Measurements from ENCODE around the gene SART1. TPM values are rescaled to one million over a fixed set of nuclear protein-coding genes. Genes with fewer than 3 reads are reported as not detected.

SART1 gene
- total and polyA plus RNA-seq, 12 donors, result 16.9 to 351 (median 31.6) TPM

DNA sequence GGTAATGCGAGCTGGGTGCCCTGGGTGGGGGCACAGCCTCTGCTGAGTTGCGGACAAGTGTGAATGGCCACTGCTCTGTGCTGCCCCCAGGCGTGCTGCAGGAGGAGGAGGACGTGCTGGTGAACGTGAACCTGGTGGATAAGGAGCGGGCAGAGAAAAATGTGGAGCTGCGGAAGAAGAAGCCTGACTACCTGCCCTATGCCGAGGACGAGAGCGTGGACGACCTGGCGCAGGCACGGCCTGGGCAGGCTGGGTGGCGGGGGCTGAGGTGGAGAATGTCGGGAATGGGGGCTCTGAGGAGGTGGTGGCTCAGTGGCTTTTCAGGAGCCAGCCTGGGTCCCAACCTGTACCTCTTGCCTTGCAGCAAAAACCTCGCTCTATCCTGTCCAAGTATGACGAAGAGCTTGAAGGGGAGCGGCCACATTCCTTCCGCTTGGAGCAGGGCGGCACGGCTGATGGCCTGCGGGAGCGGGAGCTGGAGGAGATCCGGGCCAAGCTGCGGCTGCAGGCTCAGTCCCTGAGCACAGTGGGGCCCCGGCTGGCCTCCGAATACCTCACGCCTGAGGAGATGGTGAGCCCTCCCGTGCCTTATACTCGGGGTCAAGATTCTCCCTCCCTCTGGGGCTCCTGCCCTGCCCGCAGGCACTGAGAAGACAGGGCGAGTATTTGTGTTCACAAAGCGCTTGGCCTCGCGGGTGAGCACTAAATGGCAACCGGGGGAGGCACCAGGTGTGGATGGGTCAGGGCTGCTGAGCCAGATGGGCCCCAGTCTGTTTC, 4.6 kb downstream of the SART1 start:
- peaks cover 0 to 61% of the 10 kb centered on the region in 2 donors for H3K36me3 ChIP-seq (replicated peaks in 1 of 2)
- no peak overlapping the region for H3K27ac ChIP-seq
- DNase-seq, result no peak
- 87 to 92% (median 90%) methylated on average over 22 to 36 of the region's 36 CpGs for WGBS, 4 donors
- intact Hi-C loops (cut with DNase I), result no loop called here
- H3K9me3 ChIP-seq (replicated peaks in 1 of 3), result no peaks in the 10 kb centered on the region
- no peak overlapping the region for H3K4me3 ChIP-seq
- no peaks in the 10 kb centered on the region for H3K27me3 ChIP-seq
- TF ChIP-seq, protein P1, sequence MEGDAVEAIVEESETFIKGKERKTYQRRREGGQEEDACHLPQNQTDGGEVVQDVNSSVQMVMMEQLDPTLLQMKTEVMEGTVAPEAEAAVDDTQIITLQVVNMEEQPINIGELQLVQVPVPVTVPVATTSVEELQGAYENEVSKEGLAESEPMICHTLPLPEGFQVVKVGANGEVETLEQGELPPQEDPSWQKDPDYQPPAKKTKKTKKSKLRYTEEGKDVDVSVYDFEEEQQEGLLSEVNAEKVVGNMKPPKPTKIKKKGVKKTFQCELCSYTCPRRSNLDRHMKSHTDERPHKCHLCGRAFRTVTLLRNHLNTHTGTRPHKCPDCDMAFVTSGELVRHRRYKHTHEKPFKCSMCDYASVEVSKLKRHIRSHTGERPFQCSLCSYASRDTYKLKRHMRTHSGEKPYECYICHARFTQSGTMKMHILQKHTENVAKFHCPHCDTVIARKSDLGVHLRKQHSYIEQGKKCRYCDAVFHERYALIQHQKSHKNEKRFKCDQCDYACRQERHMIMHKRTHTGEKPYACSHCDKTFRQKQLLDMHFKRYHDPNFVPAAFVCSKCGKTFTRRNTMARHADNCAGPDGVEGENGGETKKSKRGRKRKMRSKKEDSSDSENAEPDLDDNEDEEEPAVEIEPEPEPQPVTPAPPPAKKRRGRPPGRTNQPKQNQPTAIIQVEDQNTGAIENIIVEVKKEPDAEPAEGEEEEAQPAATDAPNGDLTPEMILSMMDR (IDR thresholded peaks at IDR 0.05), result no peak
- no peak for TF ChIP-seq POLR2A (IDR thresholded peaks at IDR 0.05)
- H3K4me1 ChIP-seq (replicated peaks in 1 of 2), result peaks cover 12 to 21% of the 10 kb centered on the region in 2 donors

GRCh38 chr11:65967329-65967934, 5.9 kb downstream of the SART1 start:
- H3K27ac ChIP-seq, result no peak overlapping the region
- DNase-seq, result no peak
- no peaks in the 10 kb centered on the region for H3K27me3 ChIP-seq
- H3K36me3 ChIP-seq (replicated peaks in 1 of 2), result peaks cover 0 to 61% of the 10 kb centered on the region in 2 donors
- intact Hi-C loops (cut with DNase I), result no loop called here
- 90 to 94% (median 92%) methylated on average over 30 of the region's 30 CpGs for WGBS, 4 donors
- H3K4me1 ChIP-seq (replicated peaks in 1 of 2), result peaks cover 9 to 17% of the 10 kb centered on the region in 2 donors
- H3K9me3 ChIP-seq (replicated peaks in 1 of 3), result no peaks in the 10 kb centered on the region
- H3K4me3 ChIP-seq, result no peak overlapping the region
- no peak for TF ChIP-seq POLR2A (IDR thresholded peaks at IDR 0.05)
- TF ChIP-seq, protein P1 (IDR thresholded peaks at IDR 0.05), result no peak

DNA sequence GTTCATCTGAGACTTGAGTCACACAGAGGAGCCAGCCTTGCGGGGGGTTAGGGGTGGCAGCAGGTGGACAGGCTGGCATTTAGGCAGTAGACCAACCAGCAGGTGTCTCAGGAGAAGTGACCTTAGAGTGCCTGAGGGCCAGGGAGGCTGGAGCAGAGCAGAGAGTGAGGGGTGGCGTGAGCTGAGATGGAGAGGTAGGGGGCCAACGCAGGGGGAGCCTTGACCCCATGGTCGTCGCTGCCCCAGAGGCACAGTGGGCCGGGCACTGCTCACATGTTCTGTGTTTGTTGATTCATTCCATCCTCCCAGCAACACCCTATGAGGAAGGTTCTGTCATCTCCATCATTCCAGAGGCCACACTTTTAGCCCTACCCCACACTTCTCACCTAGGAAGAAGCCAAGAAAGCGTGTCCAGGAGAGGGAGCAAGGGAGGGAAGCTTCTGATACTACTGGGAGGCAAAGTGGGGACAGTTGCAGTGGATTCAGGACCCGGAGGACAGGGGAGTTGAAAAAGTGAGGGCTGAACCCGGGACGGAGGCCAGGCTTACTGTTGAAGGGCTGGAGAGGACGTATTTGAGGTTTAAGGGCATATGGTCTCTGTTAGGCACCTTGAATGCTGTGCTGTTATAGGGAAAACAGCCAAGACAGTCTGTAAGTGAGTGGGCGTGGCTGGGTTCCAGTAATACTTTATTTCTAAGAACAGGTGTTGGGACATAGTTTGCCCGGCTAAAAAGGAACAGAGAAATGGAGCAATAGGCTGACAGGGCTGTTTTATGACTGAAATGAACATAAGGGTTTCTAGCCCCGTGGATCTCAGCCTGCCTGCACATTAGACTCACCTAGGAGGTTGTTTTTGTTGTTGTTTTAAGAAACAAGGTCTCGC, 7.3 kb downstream of the SART1 start:
- 82 to 88% (median 85%) methylated on average over 15 of the region's 15 CpGs for WGBS, 4 donors
- no peak for DNase-seq
- peaks cover 0 to 64% of the 10 kb centered on the region in 2 donors for H3K36me3 ChIP-seq (replicated peaks in 1 of 2)

GRCh38 chr11:65972116-65972515, 10.6 kb downstream of the SART1 start:
- no peaks in the 10 kb centered on the region for H3K9me3 ChIP-seq (replicated peaks in 1 of 3)
- peaks cover 0 to 41% of the 10 kb centered on the region in 2 donors for H3K36me3 ChIP-seq (replicated peaks in 1 of 2)
- DNase-seq, result no peak
- no peaks in the 10 kb centered on the region for H3K27me3 ChIP-seq
- WGBS, 4 donors, result 94 to 97% (median 95%) methylated on average over 8 of the region's 8 CpGs
- no peaks in the 10 kb centered on the region for H3K4me1 ChIP-seq (replicated peaks in 1 of 2)
- no peak overlapping the region for H3K4me3 ChIP-seq
- H3K27ac ChIP-seq, result no peak overlapping the region
- no peak for TF ChIP-seq POLR2A (IDR thresholded peaks at IDR 0.05)
- TF ChIP-seq, protein P1 (IDR thresholded peaks at IDR 0.05), result no peak
- intact Hi-C loops (cut with DNase I), result no loop called here

More for the DNA sequence above, 7.3 kb downstream of the SART1 start:
- no peak for TF ChIP-seq POLR2A (IDR thresholded peaks at IDR 0.05)
- H3K27ac ChIP-seq, result no peak overlapping the region
- no peaks in the 10 kb centered on the region for H3K9me3 ChIP-seq (replicated peaks in 1 of 3)
- intact Hi-C loops (cut with DNase I), result no loop called here
- no peak overlapping the region for H3K4me3 ChIP-seq
- H3K4me1 ChIP-seq (replicated peaks in 1 of 2), result peaks cover 0 to 3% of the 10 kb centered on the region in 2 donors
- no peaks in the 10 kb centered on the region for H3K27me3 ChIP-seq

All from adrenal gland (tissue), 12 donors.